ENCODE measurements around the gene GLIPR2.
"Not testable (repeated sequence)": the region's sequence is repeated elsewhere in the genome, so short reads cannot be mapped to it uniquely, and the experiment has no call there.

Gene GLIPR2

GRCh38 chr9:36136272-36136893 lies at the start of gene GLIPR2:
TSS of gene GLIPR2 (plus strand) at chr9:36136733. CDS start at chr9:36136779, 46 bp downstream.
- peak; percentile 81 for DNase-seq

- DNase-seq = not testable (repeated sequence)
Observed at GRCh38 chr9:36087054-36087453, 49.5 kb upstream of the GLIPR2 start.

- DNase-seq = no peak
Observed at GRCh38 chr9:36088020-36088419, 48.5 kb upstream of the GLIPR2 start.

GRCh38 chr9:36091026-36091953 lies 45.2 kb upstream of the GLIPR2 start:
- no peak for DNase-seq

- DNase-seq = no peak
Observed at GRCh38 chr9:36092014-36092413, 44.5 kb upstream of the GLIPR2 start.

GRCh38 chr9:36092509-36093215 lies 43.9 kb upstream of the GLIPR2 start:
- no peak for DNase-seq

GRCh38 chr9:36093384-36093783 lies 43.1 kb upstream of the GLIPR2 start:
- DNase-seq = no peak

GRCh38 chr9:36099718-36100117 lies 36.8 kb upstream of the GLIPR2 start:
- no peak for DNase-seq

- no peak for DNase-seq
Observed at GRCh38 chr9:36100532-36100931, 36.0 kb upstream of the GLIPR2 start.

- DNase-seq = no peak
Observed at GRCh38 chr9:36101916-36102741, 34.4 kb upstream of the GLIPR2 start.

- peak; percentile 72 for DNase-seq
Observed at GRCh38 chr9:36102742-36103495, 33.6 kb upstream of the GLIPR2 start.

GRCh38 chr9:36109071-36109470 lies 27.5 kb upstream of the GLIPR2 start:
- DNase-seq = no peak

- DNase-seq = no peak
Observed at GRCh38 chr9:36110434-36110833, 26.1 kb upstream of the GLIPR2 start.

GRCh38 chr9:36112516-36112915 lies 24.0 kb upstream of the GLIPR2 start:
- DNase-seq = no peak

GRCh38 chr9:36113999-36114398 lies 22.5 kb upstream of the GLIPR2 start:
- DNase-seq = no peak

GRCh38 chr9:36116593-36116992 lies 19.9 kb upstream of the GLIPR2 start:
- no peak for DNase-seq

GRCh38 chr9:36118201-36118600 lies 18.3 kb upstream of the GLIPR2 start:
- no peak for DNase-seq

- no peak for DNase-seq
Observed at GRCh38 chr9:36118706-36119105, 17.8 kb upstream of the GLIPR2 start.

GRCh38 chr9:36119476-36119875 lies 17.1 kb upstream of the GLIPR2 start:
- DNase-seq = no peak

GRCh38 chr9:36120705-36121104 lies 15.8 kb upstream of the GLIPR2 start:
- DNase-seq = no peak

- no peak for DNase-seq
Observed at GRCh38 chr9:36121971-36122370, 14.6 kb upstream of the GLIPR2 start.

- no peak for DNase-seq
Observed at GRCh38 chr9:36123515-36123914, 13.0 kb upstream of the GLIPR2 start.

Measured in right forelimb (tissue), 1 donor.